IMR-90 (cell line): ENCODE results near the gene CPLX1. TPM values are rescaled to one million over a fixed set of nuclear protein-coding genes. Genes with fewer than 3 reads are reported as not detected.

Experiments
- ATAC-seq: fragments of 200-7000 bp; cut with Tn5 transposase; 2 replicates; pipeline ENCODE4 v1.9.1; 2020; ENCODE audit warnings: low read depth, mild to moderate bottlenecking, moderate library complexity
- BruUV-seq: library from RNA; stranded (reverse); fragments of 400-500 nt; replicated peaks from 2 replicates; lab custom pipeline; 2021; lab: Mats Ljungman, UMichigan
- CTCF ChIA-PET: fragments of 300-600 bp; formaldehyde crosslinking; extraction: SDS; loops from one replicate; lab custom pipeline; 2021; ENCODE audit warnings: antibody characterized with exemption; lab: Yijun Ruan, JAX
- POLR2A ChIA-PET: fragments of 300-600 bp; sonication (Branson Sonifier 250); formaldehyde crosslinking; loops from one replicate; lab custom pipeline; 2022; ENCODE audit warnings: antibody characterized with exemption; ENCODE audit not compliant: unreplicated experiment; lab: Charles Lee
- DNase-seq: peaks from one replicate; pipeline ENCODE4 v3.0.0; 2013
- H2AFZ ChIP-seq: replicated peaks from 2 replicates; pipeline ENCODE3; 2013; ENCODE audit warnings: low read length, mild to moderate bottlenecking; ENCODE audit not compliant: poor library complexity
- H2AK5ac ChIP-seq: 2 replicates; pipeline ENCODE4 v1.6.1; 2013; ENCODE audit warnings: low read depth, low read length, inconsistent platforms
- H2AK9ac ChIP-seq: replicated peaks from 2 replicates; pipeline ENCODE3; 2013; ENCODE audit warnings: mild to moderate bottlenecking, low read depth, low read length, moderate library complexity; ENCODE audit not compliant: poor library complexity
- H2BK120ac ChIP-seq: 2 replicates; pipeline ENCODE4 v1.6.1; 2013; ENCODE audit warnings: low read depth, low read length, inconsistent platforms
- H2BK15ac ChIP-seq: 3 replicates; pipeline ENCODE4 v1.6.1; 2013; ENCODE audit warnings: low read depth, low read length, inconsistent platforms
- H2BK20ac ChIP-seq: 2 replicates; pipeline ENCODE4 v1.6.1; 2013; ENCODE audit warnings: low read depth, mild to moderate bottlenecking, inconsistent platforms, low read length, moderate library complexity
- H2BK5ac ChIP-seq: 2 replicates; pipeline ENCODE4 v1.6.1; 2013; ENCODE audit warnings: mild to moderate bottlenecking, low read depth, low read length, inconsistent platforms; ENCODE audit not compliant: poor library complexity, severe bottlenecking
- H3K14ac ChIP-seq: replicated peaks from 2 replicates; pipeline ENCODE4 v1.6.1; 2013; ENCODE audit warnings: low read depth, low read length, inconsistent platforms
- H3K18ac ChIP-seq: 2 replicates; pipeline ENCODE4 v1.6.1; 2013; ENCODE audit warnings: low read depth, low read length, control low read depth
- H3K23ac ChIP-seq: 2 replicates; pipeline ENCODE4 v1.6.1; 2013; ENCODE audit warnings: low read depth, low read length, inconsistent platforms
- H3K27ac ChIP-seq: 2 replicates; pipeline ENCODE4 v1.5.1; 2013; ENCODE audit warnings: mild to moderate bottlenecking, control low read depth, low read length; ENCODE audit not compliant: insufficient read depth
- H3K27me3 ChIP-seq: 2 replicates; pipeline ENCODE4 v1.6.1; 2013; ENCODE audit warnings: low read length; ENCODE audit not compliant: control insufficient read depth, insufficient read depth
- H3K36me3 ChIP-seq: 2 replicates; pipeline ENCODE4 v1.6.1; 2013; ENCODE audit warnings: low read length, mixed read lengths; ENCODE audit not compliant: control insufficient read depth, insufficient read depth
- H3K4ac ChIP-seq: 2 replicates; pipeline ENCODE4 v1.6.1; 2013; ENCODE audit warnings: low read depth, low read length, inconsistent platforms
- H3K4me1 ChIP-seq: 2 replicates; pipeline ENCODE4 v1.6.1; 2013; ENCODE audit warnings: low read length, mixed read lengths; ENCODE audit not compliant: control insufficient read depth, insufficient read depth
- H3K4me2 ChIP-seq: 2 replicates; pipeline ENCODE4 v1.6.1; 2013; ENCODE audit warnings: low read depth, mild to moderate bottlenecking, control low read depth, low read length, moderate library complexity
- H3K4me3 ChIP-seq: 2 replicates; pipeline ENCODE4 v1.5.1; 2013; ENCODE audit warnings: low read depth, mild to moderate bottlenecking, control low read depth, low read length, moderate library complexity; ENCODE audit not compliant: insufficient read depth
- H3K56ac ChIP-seq: 2 replicates; pipeline ENCODE4 v1.6.1; 2013; ENCODE audit warnings: low read length, inconsistent platforms; ENCODE audit not compliant: insufficient read depth; ENCODE audit errors: extremely low read depth
- H3K79me1 ChIP-seq, 2 experiments: 2 replicates each; pipeline ENCODE4 v1.6.1; 2013; ENCODE audit warnings: low read length in 2 of 2, inconsistent platforms in 1 of 2, low read depth in 1 of 2
- H3K9ac ChIP-seq: 2 replicates; pipeline ENCODE4 v1.6.1; 2013; ENCODE audit warnings: low read depth, low read length, control low read depth
- H3K9me1 ChIP-seq: 2 replicates; pipeline ENCODE4 v1.6.1; 2013; ENCODE audit warnings: low read length, inconsistent platforms; ENCODE audit not compliant: insufficient read depth
- H3K9me3 ChIP-seq: 2 replicates; pipeline ENCODE4 v1.6.1; 2013; ENCODE audit warnings: low read length; ENCODE audit not compliant: control insufficient read depth, insufficient read depth
- H4K20me1 ChIP-seq: 2 replicates; pipeline ENCODE4 v1.6.1; 2013; ENCODE audit warnings: low read length, inconsistent platforms; ENCODE audit not compliant: insufficient read depth
- H4K5ac ChIP-seq: 2 replicates; pipeline ENCODE4 v1.6.1; 2013; ENCODE audit warnings: mild to moderate bottlenecking, low read depth, low read length, control low read depth
- H4K8ac ChIP-seq, 2 experiments: 2 replicates each; pipeline ENCODE4 v1.6.1; 2013; ENCODE audit warnings: low read depth in 2 of 2, low read length in 2 of 2, control low read depth in 1 of 2, inconsistent platforms in 1 of 2
- H4K91ac ChIP-seq: 2 replicates; pipeline ENCODE4 v1.6.1; 2013; ENCODE audit warnings: low read depth, low read length, inconsistent platforms; ENCODE audit not compliant: insufficient read depth
- BHLHE40 ChIP-seq: fragments of 150-350 bp; IDR thresholded peaks from 2 replicates; pipeline ENCODE4 v1.6.1; 2016; ENCODE audit warnings: mild to moderate bottlenecking, low read depth, low read length
- CEBPB ChIP-seq: IDR thresholded peaks from 2 replicates; pipeline ENCODE4 v1.6.1; 2012; ENCODE audit warnings: low read depth, low read length, improper control_type of control experiment
- MAFK ChIP-seq: IDR thresholded peaks from 2 replicates; pipeline ENCODE4 v1.6.1; 2012; ENCODE audit warnings: low read depth, low read length, improper control_type of control experiment
- MAZ ChIP-seq: IDR thresholded peaks from 2 replicates; pipeline ENCODE4 v1.6.1; 2012; ENCODE audit warnings: low read depth, mild to moderate bottlenecking, low read length, improper control_type of control experiment, moderate library complexity, borderline replicate concordance
- MXI1 ChIP-seq: IDR thresholded peaks from 2 replicates; pipeline ENCODE4 v1.6.1; 2012; ENCODE audit warnings: low read depth, mild to moderate bottlenecking, low read length, moderate library complexity, borderline replicate concordance
- POLR2A ChIP-seq: IDR thresholded peaks from 2 replicates; pipeline ENCODE4 v1.6.1; 2012; ENCODE audit warnings: mild to moderate bottlenecking, low read depth, low read length
- RFX5 ChIP-seq: IDR thresholded peaks from 2 replicates; pipeline ENCODE4 v1.8.0; 2012; ENCODE audit warnings: low read depth, mild to moderate bottlenecking, low read length, moderate library complexity
- WGBS, 2 experiments: methylation state at CpG; one replicate each; pipeline versions ENCODE4 v1.1.5 to v1.1.7; 2013; ENCODE audit warnings: missing lambda C conversion rate in 2 of 2; ENCODE audit not compliant: insufficient read length in 1 of 2; ENCODE audit errors: extremely low coverage in 2 of 2; 5-methylcytosine and 5-hydroxymethylcytosine counted together
- dilution Hi-C: fragments of 300-500 bp; cut with HindIII; formaldehyde crosslinking; loops from one replicate; pipeline ENCODE4 v1.14.3; 2018; ENCODE audit warnings: low sequenced_read_pairs; ENCODE audit not compliant: unreplicated experiment
- in situ Hi-C: fragments of 300-500 bp; cut with MboI; formaldehyde crosslinking; loops from 3 replicates; pipeline ENCODE4 v1.14.3; 2019; ENCODE audit warnings: low sequenced_read_pairs, inconsistent platforms, mixed read lengths
- intact Hi-C: fragments of 100-400 bp; cut with micrococcal nuclease; formaldehyde crosslinking; loops from 2 replicates; pipeline ENCODE4 v1.10.0; 2022
- polyA plus RNA-seq, 3 experiments: library from polyadenylated mRNA; depleted of rRNA; stranded (reverse); fragments of >200 nt; gene quantifications; 2 replicates each; pipeline ENCODE4 v1.2.3, GENCODE V29; 2012; ENCODE audit warnings: low replicate concordance in 1 of 3
- total RNA-seq: library from RNA; depleted of rRNA; stranded (reverse); fragments of >200 nt; gene quantifications from 2 replicates; pipeline ENCODE4 v1.2.3, GENCODE V29; 2012
- TF ChIP-seq, protein P1 (sequence below): fragments of 150-350 bp; IDR thresholded peaks from 2 replicates; pipeline ENCODE4 v1.6.1; 2016; ENCODE audit warnings: low read depth, mild to moderate bottlenecking, low read length, moderate library complexity, borderline replicate concordance
- TF ChIP-seq, protein P2 (sequence below): fragments of 150-350 bp; IDR thresholded peaks from 2 replicates; pipeline ENCODE4 v1.6.1; 2017; ENCODE audit warnings: mild to moderate bottlenecking, antibody characterized with exemption, low read length, low read depth

Gene CPLX1
- total and polyA plus RNA-seq, 2 of the 4 experiments (the other 2 are of a cell fraction), result 0.05 TPM; not detected in 1

DNA sequence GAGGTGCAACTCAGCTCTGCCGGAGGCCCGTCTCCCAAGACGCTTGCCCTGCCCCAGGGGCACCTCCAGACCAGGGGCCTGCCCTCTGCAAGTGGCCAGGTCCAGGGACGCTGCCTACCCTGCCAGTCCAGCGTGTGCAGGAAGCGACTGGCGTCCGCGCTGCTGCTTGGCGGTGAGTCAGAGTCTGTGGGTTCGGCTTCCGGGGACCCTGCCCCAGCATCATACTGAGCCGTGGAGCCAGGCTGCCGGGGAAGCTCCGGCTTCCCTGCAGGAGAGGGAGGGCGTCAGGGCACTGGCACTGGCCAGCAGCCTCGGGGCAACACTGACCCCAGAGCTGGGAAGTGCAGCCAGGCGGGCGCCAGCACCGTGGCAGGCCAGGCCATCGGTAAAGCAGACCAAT, 42.5 kb upstream of the CPLX1 start:
- Histone ChIP-seq H3K27ac (no peak overlapping the region), H2BK120ac (no peak overlapping the region), H4K5ac (no peak overlapping the region), H4K20me1 (peaks cover 15% of the 10 kb centered on the region), H3K36me3 (peaks cover 68% of the 10 kb centered on the region), H3K56ac (no peak overlapping the region), H3K9me1 (peaks cover 12% of the 10 kb centered on the region), H4K91ac (no peak overlapping the region), H2AFZ (no peak overlapping the region), H2AK9ac (no peak overlapping the region), H3K79me1 (peaks cover 0 to 13% of the 10 kb centered on the region in 2 experiments; a peak in 2 of 4 replicates), H3K18ac (no peak overlapping the region), H3K9ac (no peak overlapping the region), H4K8ac (no peak overlapping the region), H3K27me3 (no peaks in the 10 kb centered on the region), H2BK15ac (no peak overlapping the region), H3K4me1 (no peaks in the 10 kb centered on the region), H3K4ac (no peak overlapping the region), H3K14ac (no peak overlapping the region), H2BK5ac (no peak overlapping the region), H3K23ac (no peak overlapping the region), H2AK5ac (no peak overlapping the region), H3K9me3 (no peaks in the 10 kb centered on the region), H3K4me2 (no peak overlapping the region), H2BK20ac (no peak overlapping the region), H3K4me3 (no peak overlapping the region)
- dilution Hi-C loops (no loop called here), in situ Hi-C loops (no loop called here), intact Hi-C loops (no loop called here)
- no peak for DNase-seq
- no peak for ATAC-seq
- BruUV-seq, result no TSS peak
- WGBS, 2 experiments, result 100% methylated on average over 16 of the region's 21 CpGs; no CpG with 5 or more reads in 1 of the 2 experiments
- TF ChIP-seq MAFK, result no peak
- TF ChIP-seq MAZ, result no peak
- TF ChIP-seq MXI1, result no peak
- TF ChIP-seq POLR2A, result no peak
- TF ChIP-seq, protein P1, sequence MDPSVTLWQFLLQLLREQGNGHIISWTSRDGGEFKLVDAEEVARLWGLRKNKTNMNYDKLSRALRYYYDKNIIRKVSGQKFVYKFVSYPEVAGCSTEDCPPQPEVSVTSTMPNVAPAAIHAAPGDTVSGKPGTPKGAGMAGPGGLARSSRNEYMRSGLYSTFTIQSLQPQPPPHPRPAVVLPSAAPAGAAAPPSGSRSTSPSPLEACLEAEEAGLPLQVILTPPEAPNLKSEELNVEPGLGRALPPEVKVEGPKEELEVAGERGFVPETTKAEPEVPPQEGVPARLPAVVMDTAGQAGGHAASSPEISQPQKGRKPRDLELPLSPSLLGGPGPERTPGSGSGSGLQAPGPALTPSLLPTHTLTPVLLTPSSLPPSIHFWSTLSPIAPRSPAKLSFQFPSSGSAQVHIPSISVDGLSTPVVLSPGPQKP, result no peak
- TF ChIP-seq CEBPB, result no peak
- TF ChIP-seq, protein P2, sequence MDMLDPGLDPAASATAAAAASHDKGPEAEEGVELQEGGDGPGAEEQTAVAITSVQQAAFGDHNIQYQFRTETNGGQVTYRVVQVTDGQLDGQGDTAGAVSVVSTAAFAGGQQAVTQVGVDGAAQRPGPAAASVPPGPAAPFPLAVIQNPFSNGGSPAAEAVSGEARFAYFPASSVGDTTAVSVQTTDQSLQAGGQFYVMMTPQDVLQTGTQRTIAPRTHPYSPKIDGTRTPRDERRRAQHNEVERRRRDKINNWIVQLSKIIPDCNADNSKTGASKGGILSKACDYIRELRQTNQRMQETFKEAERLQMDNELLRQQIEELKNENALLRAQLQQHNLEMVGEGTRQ, result no peak
- no peak for TF ChIP-seq RFX5
- no peak for TF ChIP-seq BHLHE40
- CTCF ChIA-PET, result interaction anchor here (0.6 kb wide), 1 partner anchor 34 kb away, joined by 3 read pairs; no protein-coding TSS in a partner anchor
- POLR2A ChIA-PET, result no interaction called here
